K562 (cell line): Measurements from ENCODE around the gene MITF. TPM values are rescaled to one million over a fixed set of nuclear protein-coding genes. Genes with fewer than 3 reads are reported as not detected.
A peak's percentile ranks its signal among the peaks of the same experiment; 100 is the strongest.

ENCODE experiments used
- CBFA2T2 ChIP-seq: fragments of 450-650 bp; conservative IDR thresholded peaks from 2 replicates; pipeline ENCODE4 v1.6.1; 2017; ENCODE audit warnings: mild to moderate bottlenecking
- CBFA2T3 ChIP-seq: fragments of 450-650 bp; IDR thresholded peaks from 2 replicates; pipeline ENCODE4 v1.6.1; 2017
- CBX5 ChIP-seq: IDR thresholded peaks from 2 replicates; pipeline ENCODE4 v1.6.1; 2014; ENCODE audit warnings: low read depth, borderline replicate concordance
- CGGBP1 ChIP-seq: fragments of 250-450 bp; sonication (Bioruptor Pico); IDR thresholded peaks from 2 replicates; pipeline ENCODE4 v1.9.0; 2021; ENCODE audit warnings: mild to moderate bottlenecking
- GABPA ChIP-seq: fragments of 200-800 bp; sonication (Bioruptor generic); conservative IDR thresholded peaks from 2 replicates; pipeline ENCODE4 v1.6.1; 2016; ENCODE audit warnings: low read depth, missing genetic modification characterization, missing compliant biosample characterization
- HNRNPL ChIP-seq: fragments of 200-400 bp; formaldehyde crosslinking; IDR thresholded peaks from 2 replicates; pipeline ENCODE4 v1.6.1; 2017; ENCODE audit warnings: low read depth, mild to moderate bottlenecking, low read length
- IFI16 ChIP-seq: fragments of 250-450 bp; sonication (Bioruptor Pico); IDR thresholded peaks from 2 replicates; pipeline ENCODE4 v2.1.2; 2022; ENCODE audit warnings: mild to moderate bottlenecking, inconsistent platforms
- MYNN ChIP-seq, 2 experiments: sonication (generic); formaldehyde crosslinking in 1 of 2; IDR thresholded peaks; 2 replicates each; pipeline versions ENCODE4 v1.5.0 to v1.6.1; 2016 to 2020; ENCODE audit warnings: antibody characterized with exemption in 1 of 2, missing genetic modification reagents in 1 of 2
- NFE2 ChIP-seq: IDR thresholded peaks from 2 replicates; pipeline ENCODE4 v1.6.1; 2014; ENCODE audit warnings: antibody characterized with exemption, low read depth
- POU5F1 ChIP-seq: fragments of 150-350 bp; IDR thresholded peaks from 2 replicates; pipeline ENCODE4 v1.6.1; 2014; ENCODE audit warnings: borderline replicate concordance, low read length, low read depth, mild to moderate bottlenecking; ENCODE audit not compliant: partially characterized antibody
- RFX5 ChIP-seq: IDR thresholded peaks from 2 replicates; pipeline ENCODE4 v1.6.1; 2011; ENCODE audit warnings: low read depth, mild to moderate bottlenecking, improper control_type of control experiment, low read length
- SETDB1 ChIP-seq: IDR thresholded peaks from one replicate; pipeline ENCODE4 v1.6.1; 2012; ENCODE audit warnings: low read length, control low read depth, inconsistent platforms
- SIRT6 ChIP-seq: IDR thresholded peaks from one replicate; pipeline ENCODE4 v1.6.1; 2012; ENCODE audit warnings: low read depth, mild to moderate bottlenecking, control low read depth, inconsistent platforms, low read length, moderate library complexity
- SMARCA5 ChIP-seq: fragments of 450-650 bp; IDR thresholded peaks from 2 replicates; pipeline ENCODE4 v1.6.1; 2016
- TAF1 ChIP-seq: IDR thresholded peaks from 2 replicates; pipeline ENCODE4 v1.6.1; 2011; ENCODE audit warnings: mild to moderate bottlenecking, low read length, moderate library complexity; ENCODE audit not compliant: insufficient read depth, control insufficient read depth, severe bottlenecking; ENCODE audit errors: extremely low read depth
- ZFP36 ChIP-seq: fragments of 150-350 bp; IDR thresholded peaks from 2 replicates; pipeline ENCODE4 v1.6.1; 2018; ENCODE audit warnings: low read length, low read depth; ENCODE audit not compliant: partially characterized antibody
- ZNF146 ChIP-seq: IDR thresholded peaks from one replicate; pipeline ENCODE4 v1.6.1; 2018; ENCODE audit warnings: missing compliant biosample characterization; ENCODE audit not compliant: unreplicated experiment
- ZNF766 ChIP-seq: fragments of 200-800 bp; sonication (Bioruptor generic); conservative IDR thresholded peaks from 2 replicates; pipeline ENCODE4 v1.6.1; 2016; ENCODE audit warnings: missing genetic modification characterization, missing compliant biosample characterization
- polyA plus RNA-seq, 8 experiments: library from polyadenylated mRNA; depleted of rRNA in 4 of 8; stranded (reverse) in 5 of 8; unstranded in 3 of 8; fragments of >200 nt; fragmentation: Nextera tagmentation in 2 of 8; fragmentation: Illumina TruSeq in 1 of 8; extraction: Ambion mirVana in 2 of 8; extraction: Trizol in 1 of 8; gene quantifications; 2 replicates each; pipeline versions ENCODE4 v1.2.1 to v1.2.3, GENCODE V29; 2011 to 2014; ENCODE audit warnings: inconsistent platforms in 1 of 8, missing spikeins in 1 of 8
- total RNA-seq, 7 experiments: library from RNA; depleted of rRNA in 6 of 7; stranded (reverse); fragments of >200 nt in 6 of 7; fragmentation: Illumina TruSeq in 2 of 7; extraction: Trizol in 2 of 7; gene quantifications; 2 replicates each; pipeline versions ENCODE4 v1.2.1 to v1.2.3, GENCODE V29; 2011 to 2021; ENCODE audit warnings: low replicate concordance in 1 of 7
- TF ChIP-seq, protein P1 (sequence below): sonication (generic); formaldehyde crosslinking; IDR thresholded peaks from 2 replicates; pipeline ENCODE4 v1.8.0; 2022; ENCODE audit warnings: mild to moderate bottlenecking, missing genetic modification reagents
- TF ChIP-seq, protein P2 (sequence below): fragments of 250-450 bp; sonication (Bioruptor Pico); IDR thresholded peaks from 2 replicates; pipeline ENCODE4 v1.5.1; 2021; ENCODE audit warnings: mild to moderate bottlenecking
- TF ChIP-seq, protein P3 (sequence below): fragments of 450-650 bp; formaldehyde crosslinking; IDR thresholded peaks from 2 replicates; pipeline ENCODE4 v1.4.0; 2020; ENCODE audit warnings: mild to moderate bottlenecking, moderate library complexity
- TF ChIP-seq, protein P4 (sequence below), 2 experiments: fragments of 450-650 bp in 1 of 2; sonication (generic) in 1 of 2; formaldehyde crosslinking; conservative IDR thresholded peaks; 2 replicates each; pipeline versions ENCODE4 v1.4.0 to v1.8.1; 2020 to 2022; ENCODE audit warnings: mild to moderate bottlenecking in 1 of 2, missing genetic modification reagents in 1 of 2

MITF gene
- total and polyA plus RNA-seq, 9 of the 15 experiments (the other 6 are each of a cell fraction or from before 2014, with no cell fraction given) = 5.6 to 14.9 (median 11.1) TPM

GRCh38 chr3:69724722-69725435, 14.4 kb upstream of the MITF start (continued):
- no peak for TF ChIP-seq TAF1
- no peak for TF ChIP-seq MYNN (IDR thresholded peaks at IDR 0.05)
- TF ChIP-seq MYNN (CRISPR knock-in tag; IDR thresholded peaks at IDR 0.05) = no peak
- TF ChIP-seq, protein P1, sequence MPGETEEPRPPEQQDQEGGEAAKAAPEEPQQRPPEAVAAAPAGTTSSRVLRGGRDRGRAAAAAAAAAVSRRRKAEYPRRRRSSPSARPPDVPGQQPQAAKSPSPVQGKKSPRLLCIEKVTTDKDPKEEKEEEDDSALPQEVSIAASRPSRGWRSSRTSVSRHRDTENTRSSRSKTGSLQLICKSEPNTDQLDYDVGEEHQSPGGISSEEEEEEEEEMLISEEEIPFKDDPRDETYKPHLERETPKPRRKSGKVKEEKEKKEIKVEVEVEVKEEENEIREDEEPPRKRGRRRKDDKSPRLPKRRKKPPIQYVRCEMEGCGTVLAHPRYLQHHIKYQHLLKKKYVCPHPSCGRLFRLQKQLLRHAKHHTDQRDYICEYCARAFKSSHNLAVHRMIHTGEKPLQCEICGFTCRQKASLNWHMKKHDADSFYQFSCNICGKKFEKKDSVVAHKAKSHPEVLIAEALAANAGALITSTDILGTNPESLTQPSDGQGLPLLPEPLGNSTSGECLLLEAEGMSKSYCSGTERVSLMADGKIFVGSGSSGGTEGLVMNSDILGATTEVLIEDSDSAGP (CRISPR knock-in tag) = no peak
- TF ChIP-seq SETDB1 = no peak
- no peak for TF ChIP-seq CBX5
- TF ChIP-seq POU5F1 = no peak
- peak; percentile 96 for TF ChIP-seq NFE2
- peak; percentile 96 for TF ChIP-seq CBFA2T2
- no peak for TF ChIP-seq ZNF146 (CRISPR knock-in tag)
- TF ChIP-seq SIRT6 = no peak
- TF ChIP-seq CBFA2T3 = peak; percentile 98
- TF ChIP-seq, protein P2, sequence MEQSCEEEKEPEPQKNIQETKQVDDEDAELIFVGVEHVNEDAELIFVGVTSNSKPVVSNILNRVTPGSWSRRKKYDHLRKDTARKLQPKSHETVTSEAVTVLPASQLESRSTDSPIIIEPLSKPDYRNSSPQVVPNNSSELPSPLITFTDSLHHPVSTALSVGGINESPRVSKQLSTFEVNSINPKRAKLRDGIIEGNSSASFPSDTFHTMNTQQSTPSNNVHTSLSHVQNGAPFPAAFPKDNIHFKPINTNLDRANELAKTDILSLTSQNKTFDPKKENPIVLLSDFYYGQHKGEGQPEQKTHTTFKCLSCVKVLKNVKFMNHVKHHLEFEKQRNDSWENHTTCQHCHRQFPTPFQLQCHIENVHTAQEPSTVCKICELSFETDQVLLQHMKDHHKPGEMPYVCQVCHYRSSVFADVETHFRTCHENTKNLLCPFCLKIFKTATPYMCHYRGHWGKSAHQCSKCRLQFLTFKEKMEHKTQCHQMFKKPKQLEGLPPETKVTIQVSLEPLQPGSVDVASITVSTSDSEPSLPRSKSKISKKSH (CRISPR knock-in tag) = no peak
- no peak for TF ChIP-seq GABPA (tag)
- TF ChIP-seq RFX5 = no peak
- no peak for TF ChIP-seq ZFP36
- no peak for TF ChIP-seq IFI16
- TF ChIP-seq ZNF766 (CRISPR knock-in tag) = peak; percentile 99
- TF ChIP-seq, protein P3, sequence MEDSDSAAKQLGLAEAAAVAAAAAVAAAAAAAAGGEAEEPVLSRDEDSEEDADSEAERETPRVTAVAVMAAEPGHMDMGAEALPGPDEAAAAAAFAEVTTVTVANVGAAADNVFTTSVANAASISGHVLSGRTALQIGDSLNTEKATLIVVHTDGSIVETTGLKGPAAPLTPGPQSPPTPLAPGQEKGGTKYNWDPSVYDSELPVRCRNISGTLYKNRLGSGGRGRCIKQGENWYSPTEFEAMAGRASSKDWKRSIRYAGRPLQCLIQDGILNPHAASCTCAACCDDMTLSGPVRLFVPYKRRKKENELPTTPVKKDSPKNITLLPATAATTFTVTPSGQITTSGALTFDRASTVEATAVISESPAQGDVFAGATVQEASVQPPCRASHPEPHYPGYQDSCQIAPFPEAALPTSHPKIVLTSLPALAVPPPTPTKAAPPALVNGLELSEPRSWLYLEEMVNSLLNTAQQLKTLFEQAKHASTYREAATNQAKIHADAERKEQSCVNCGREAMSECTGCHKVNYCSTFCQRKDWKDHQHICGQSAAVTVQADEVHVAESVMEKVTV (CRISPR knock-in tag) = no peak
- TF ChIP-seq, protein P4, sequence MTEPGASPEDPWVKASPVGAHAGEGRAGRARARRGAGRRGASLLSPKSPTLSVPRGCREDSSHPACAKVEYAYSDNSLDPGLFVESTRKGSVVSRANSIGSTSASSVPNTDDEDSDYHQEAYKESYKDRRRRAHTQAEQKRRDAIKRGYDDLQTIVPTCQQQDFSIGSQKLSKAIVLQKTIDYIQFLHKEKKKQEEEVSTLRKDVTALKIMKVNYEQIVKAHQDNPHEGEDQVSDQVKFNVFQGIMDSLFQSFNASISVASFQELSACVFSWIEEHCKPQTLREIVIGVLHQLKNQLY (CRISPR knock-in tag; conservative IDR thresholded peaks at IDR 0.05) = no peak
- TF ChIP-seq CGGBP1 (CRISPR knock-in tag) = no peak
- TF ChIP-seq HNRNPL = no peak
- TF ChIP-seq SMARCA5 = no peak
